Endothelial cell (in vitro differentiated cells): ENCODE results near the gene ATP23. TPM values are rescaled to one million over a fixed set of nuclear protein-coding genes. Genes with fewer than 3 reads are reported as not detected.

ENCODE experiments used
- DNase-seq: peaks from one replicate; pipeline ENCODE4 v3.0.0; 2021; ENCODE audit warnings: low spot score
- H3K27ac Mint-ChIP-seq: one replicate; pipeline ENCODE4 v1.8.0; 2021; ENCODE audit warnings: mixed read lengths, inconsistent platforms; ENCODE audit not compliant: unreplicated experiment
- H3K27me3 Mint-ChIP-seq: one replicate; pipeline ENCODE4 v1.8.0; 2021; ENCODE audit warnings: mild to moderate bottlenecking, moderate library complexity, mixed read lengths, inconsistent platforms; ENCODE audit not compliant: unreplicated experiment
- H3K36me3 Mint-ChIP-seq: one replicate; pipeline ENCODE4 v1.8.0; 2021; ENCODE audit warnings: mild to moderate bottlenecking, low read depth, mixed read lengths, inconsistent platforms; ENCODE audit not compliant: unreplicated experiment
- H3K4me1 Mint-ChIP-seq: one replicate; pipeline ENCODE4 v1.8.0; 2021; ENCODE audit warnings: mild to moderate bottlenecking, mixed read lengths, inconsistent platforms; ENCODE audit not compliant: unreplicated experiment
- H3K4me3 Mint-ChIP-seq: one replicate; pipeline ENCODE4 v1.8.0; 2021; ENCODE audit warnings: mild to moderate bottlenecking, mixed read lengths, inconsistent platforms; ENCODE audit not compliant: unreplicated experiment
- H3K9me3 Mint-ChIP-seq: one replicate; pipeline ENCODE4 v1.8.0; 2021; ENCODE audit warnings: mixed read lengths, inconsistent platforms; ENCODE audit not compliant: unreplicated experiment
- total RNA-seq: library from RNA; stranded (reverse); fragmentation: NEBNext Ultra II Directional; extraction: Animal tissue kit (Norgen Biotek cat#: 25700); gene quantifications from one replicate; pipeline ENCODE4 v1.2.1, GENCODE V29; 2021; ENCODE audit not compliant: unreplicated experiment
- TF ChIP-seq, protein P1 (sequence below): fragments of 200-600 bp; sonication (generic); IDR thresholded peaks from one replicate; pipeline ENCODE4 v1.5.0; 2021; ENCODE audit warnings: antibody characterized with exemption; ENCODE audit not compliant: unreplicated experiment

ATP23 gene
- total RNA-seq, 1 donor from 2014 or later, result 3.1 TPM

DNA sequence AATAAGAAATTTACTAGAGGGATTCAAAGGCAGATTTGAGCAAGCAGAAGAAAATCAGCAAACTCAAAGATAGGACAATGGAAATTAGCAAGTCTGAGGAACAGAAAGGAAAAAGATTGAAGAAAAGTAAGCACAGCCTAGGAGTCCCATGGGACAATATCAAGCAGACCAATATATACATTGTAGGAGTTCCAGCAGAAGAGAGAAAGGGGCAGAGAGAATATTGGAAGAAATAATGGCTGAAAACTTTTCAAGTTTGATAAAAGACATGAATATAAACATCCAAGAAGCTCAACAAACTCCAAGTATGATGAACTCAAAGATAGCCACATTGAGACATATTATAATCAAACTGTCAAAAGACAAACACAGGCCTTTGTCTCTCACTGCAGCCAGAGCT is 25.2 kb downstream of the ATP23 start:
- H3K4me1 Mint-ChIP-seq, result no peaks in the 10 kb centered on the region
- DNase-seq, result no peak
- H3K27ac Mint-ChIP-seq, result no peak overlapping the region
- no peak overlapping the region for H3K4me3 Mint-ChIP-seq
- peaks cover 5% of the 10 kb centered on the region for H3K9me3 Mint-ChIP-seq
- H3K27me3 Mint-ChIP-seq, result no peaks in the 10 kb centered on the region
- H3K36me3 Mint-ChIP-seq, result no peaks in the 10 kb centered on the region
- TF ChIP-seq, protein P1, sequence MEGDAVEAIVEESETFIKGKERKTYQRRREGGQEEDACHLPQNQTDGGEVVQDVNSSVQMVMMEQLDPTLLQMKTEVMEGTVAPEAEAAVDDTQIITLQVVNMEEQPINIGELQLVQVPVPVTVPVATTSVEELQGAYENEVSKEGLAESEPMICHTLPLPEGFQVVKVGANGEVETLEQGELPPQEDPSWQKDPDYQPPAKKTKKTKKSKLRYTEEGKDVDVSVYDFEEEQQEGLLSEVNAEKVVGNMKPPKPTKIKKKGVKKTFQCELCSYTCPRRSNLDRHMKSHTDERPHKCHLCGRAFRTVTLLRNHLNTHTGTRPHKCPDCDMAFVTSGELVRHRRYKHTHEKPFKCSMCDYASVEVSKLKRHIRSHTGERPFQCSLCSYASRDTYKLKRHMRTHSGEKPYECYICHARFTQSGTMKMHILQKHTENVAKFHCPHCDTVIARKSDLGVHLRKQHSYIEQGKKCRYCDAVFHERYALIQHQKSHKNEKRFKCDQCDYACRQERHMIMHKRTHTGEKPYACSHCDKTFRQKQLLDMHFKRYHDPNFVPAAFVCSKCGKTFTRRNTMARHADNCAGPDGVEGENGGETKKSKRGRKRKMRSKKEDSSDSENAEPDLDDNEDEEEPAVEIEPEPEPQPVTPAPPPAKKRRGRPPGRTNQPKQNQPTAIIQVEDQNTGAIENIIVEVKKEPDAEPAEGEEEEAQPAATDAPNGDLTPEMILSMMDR, result no peak

DNA sequence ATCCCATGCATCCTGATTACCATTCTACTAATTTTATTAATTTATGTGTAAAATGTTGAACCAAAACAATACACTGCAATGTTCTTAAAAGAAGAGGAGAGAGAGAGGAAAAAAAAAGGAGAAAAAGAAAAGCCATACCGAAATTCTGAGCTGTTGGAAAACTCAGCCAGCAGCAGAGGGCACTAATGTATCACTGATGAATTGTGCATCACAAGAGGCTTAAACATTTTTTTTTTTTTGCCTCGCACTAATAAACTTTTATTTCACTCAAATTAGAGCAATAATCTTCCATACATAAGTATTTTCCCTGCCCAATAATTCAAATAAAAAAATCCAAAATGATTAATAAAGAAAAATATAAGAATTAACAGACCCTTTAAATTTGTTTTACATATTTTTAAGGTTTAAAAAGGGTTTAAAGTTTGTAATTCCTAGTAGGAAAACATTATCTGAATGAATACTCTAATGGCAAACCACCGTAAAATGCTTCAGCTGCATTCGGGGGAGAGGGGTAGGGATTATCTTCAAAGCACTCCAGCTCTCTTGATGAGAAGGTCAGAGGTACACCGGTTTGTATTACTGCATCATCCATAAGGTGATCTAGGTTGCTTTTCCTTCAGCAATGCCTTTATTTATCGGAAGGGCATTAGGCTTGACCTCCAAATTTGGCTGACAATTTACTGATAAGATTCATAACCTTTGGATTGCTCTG is 41.9 kb downstream of the ATP23 start:
- peaks cover 6% of the 10 kb centered on the region for H3K4me1 Mint-ChIP-seq
- H3K4me3 Mint-ChIP-seq, result no peak overlapping the region
- H3K27me3 Mint-ChIP-seq, result no peaks in the 10 kb centered on the region
- H3K27ac Mint-ChIP-seq, result no peak overlapping the region
- H3K36me3 Mint-ChIP-seq, result no peaks in the 10 kb centered on the region
- TF ChIP-seq, protein P1, result peak; percentile 73
- DNase-seq, result peak; percentile 55
- H3K9me3 Mint-ChIP-seq, result no peaks in the 10 kb centered on the region

DNA sequence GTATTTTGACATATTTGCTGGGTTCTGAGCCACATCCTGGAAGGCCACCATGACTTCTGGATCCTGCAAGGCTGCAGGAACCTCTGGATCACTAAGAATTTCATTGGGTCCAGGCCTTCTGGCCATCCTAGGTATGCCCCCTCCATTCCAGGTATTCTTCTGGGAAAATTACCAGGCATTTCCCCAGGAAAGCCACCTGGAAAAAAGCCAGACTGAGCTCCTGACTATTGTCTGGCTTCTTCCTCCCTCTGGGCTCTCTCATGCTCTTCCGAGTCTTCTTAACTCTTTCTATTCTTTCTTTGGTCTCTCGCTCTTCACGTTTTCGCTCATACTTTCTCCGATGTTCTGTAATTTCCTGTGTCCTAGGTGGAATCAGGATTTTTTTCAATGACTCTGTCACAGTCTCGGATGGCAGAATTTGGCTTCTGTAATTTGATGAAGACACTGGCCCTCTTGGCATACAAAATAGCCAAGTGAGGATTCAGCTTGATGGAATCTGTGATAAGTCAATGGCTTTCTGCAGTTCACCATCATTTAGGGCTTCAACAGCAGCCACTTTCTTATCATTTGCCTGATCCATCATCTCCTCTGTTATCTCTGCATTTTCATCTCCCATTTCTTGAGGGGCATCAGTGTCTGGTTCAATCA is 42.6 kb downstream of the ATP23 start:
- no peaks in the 10 kb centered on the region for H3K36me3 Mint-ChIP-seq
- DNase-seq, result no peak
- H3K9me3 Mint-ChIP-seq, result no peaks in the 10 kb centered on the region
- peaks cover 6% of the 10 kb centered on the region for H3K4me1 Mint-ChIP-seq
- TF ChIP-seq, protein P1, result no peak
- no peak overlapping the region for H3K27ac Mint-ChIP-seq
- no peak overlapping the region for H3K4me3 Mint-ChIP-seq
- no peaks in the 10 kb centered on the region for H3K27me3 Mint-ChIP-seq

DNA sequence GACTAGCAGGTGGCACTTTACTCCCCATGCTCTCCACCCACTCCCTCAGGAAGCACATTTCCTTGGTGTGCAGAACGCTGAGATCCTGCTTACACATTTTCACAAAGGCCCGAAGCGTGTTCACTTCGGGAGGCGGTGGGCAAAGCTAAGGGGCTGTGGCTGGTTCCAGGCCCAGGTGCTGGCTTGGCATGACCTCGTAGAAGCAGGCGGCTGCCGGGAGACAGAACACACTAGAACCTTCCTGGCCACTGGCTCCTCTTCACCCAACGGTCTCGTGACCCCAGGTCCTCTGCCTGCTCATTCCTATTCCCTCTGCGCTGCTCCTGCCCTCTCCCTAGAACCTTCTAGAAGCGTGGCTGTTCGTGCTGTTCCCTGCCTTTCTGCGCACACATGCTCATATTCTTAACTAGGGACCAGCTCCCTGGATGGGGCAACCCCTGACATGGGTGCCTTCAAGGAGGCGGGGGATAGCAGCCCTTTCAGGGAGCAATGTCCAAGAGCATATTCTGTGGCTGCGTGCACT is 43.3 kb downstream of the ATP23 start:
- DNase-seq, result no peak
- no peaks in the 10 kb centered on the region for H3K9me3 Mint-ChIP-seq
- no peaks in the 10 kb centered on the region for H3K27me3 Mint-ChIP-seq
- peaks cover 6% of the 10 kb centered on the region for H3K4me1 Mint-ChIP-seq
- H3K4me3 Mint-ChIP-seq, result no peak overlapping the region
- no peaks in the 10 kb centered on the region for H3K36me3 Mint-ChIP-seq
- no peak overlapping the region for H3K27ac Mint-ChIP-seq
- TF ChIP-seq, protein P1, result no peak

DNA sequence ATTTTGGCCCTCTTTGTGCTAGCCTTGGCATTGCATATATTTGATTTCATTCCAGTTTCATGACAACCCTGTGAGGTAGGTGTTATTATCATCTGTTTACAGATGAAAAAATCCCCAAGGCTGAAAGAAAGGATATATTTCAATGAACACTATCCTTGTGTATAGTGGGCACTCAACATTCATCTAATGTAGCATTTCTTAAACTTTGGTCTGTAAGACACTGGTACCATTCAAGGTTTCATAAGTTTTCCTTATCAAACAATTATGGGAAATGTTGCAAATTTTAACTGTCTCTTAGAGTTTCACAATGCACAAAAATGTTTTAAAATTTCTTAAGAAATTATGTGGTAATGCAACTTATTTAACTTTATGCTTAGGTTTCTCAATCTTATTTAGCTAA is 44.3 kb downstream of the ATP23 start:
- H3K36me3 Mint-ChIP-seq, result no peaks in the 10 kb centered on the region
- TF ChIP-seq, protein P1, result no peak
- H3K4me1 Mint-ChIP-seq, result peaks cover 6% of the 10 kb centered on the region
- no peak for DNase-seq
- H3K27me3 Mint-ChIP-seq, result no peaks in the 10 kb centered on the region
- no peak overlapping the region for H3K4me3 Mint-ChIP-seq
- H3K9me3 Mint-ChIP-seq, result no peaks in the 10 kb centered on the region
- no peak overlapping the region for H3K27ac Mint-ChIP-seq
